DOHH2 (cell line): ENCODE data around the gene TRIM54.
"Not testable (repeated sequence)": the region's sequence is repeated elsewhere in the genome, so short reads cannot be mapped to it uniquely, and the experiment has no call there.

ENCODE experiments used
- H3F3A ChIP-seq: fragments of 200-600 bp; sonication (generic), shearing (Covaris generic); 2 replicates; pipeline ENCODE4 v1.6.0; 2016; ENCODE audit warnings: antibody characterized with exemption, mild to moderate bottlenecking; ENCODE audit not compliant: control insufficient read depth, insufficient read depth
- H3K27ac ChIP-seq: fragments of 200-600 bp; sonication (generic); 2 replicates; pipeline ENCODE4 v1.5.1; 2014; ENCODE audit warnings: low read depth, mild to moderate bottlenecking, low read length, moderate library complexity
- H3K27me3 ChIP-seq: fragments of 200-600 bp; sonication (generic); 2 replicates; pipeline ENCODE4 v1.6.1; 2014; ENCODE audit warnings: mild to moderate bottlenecking, low read length, mixed read lengths; ENCODE audit not compliant: control insufficient read depth
- H3K36me3 ChIP-seq: fragments of 200-600 bp; sonication (generic); 2 replicates; pipeline ENCODE4 v1.6.1; 2014; ENCODE audit warnings: mild to moderate bottlenecking, low read length, moderate library complexity, mixed read lengths; ENCODE audit not compliant: control insufficient read depth
- H3K4me1 ChIP-seq: fragments of 200-600 bp; sonication (generic); 2 replicates; pipeline ENCODE4 v1.6.1; 2014; ENCODE audit warnings: mild to moderate bottlenecking, low read length, mixed read lengths; ENCODE audit not compliant: control insufficient read depth
- H3K4me2 ChIP-seq: fragments of 200-600 bp; sonication (generic); 2 replicates; pipeline ENCODE4 v1.6.0; 2014; ENCODE audit warnings: mild to moderate bottlenecking, low read length, moderate library complexity
- H3K4me3 ChIP-seq: fragments of 200-600 bp; sonication (generic); 2 replicates; pipeline ENCODE4 v1.5.1; 2014; ENCODE audit warnings: mild to moderate bottlenecking, low read length, mixed read lengths
- H3K79me2 ChIP-seq: fragments of 200-600 bp; sonication (generic); 2 replicates; pipeline ENCODE4 v1.6.1; 2014; ENCODE audit warnings: mild to moderate bottlenecking, low read length, mixed read lengths; ENCODE audit not compliant: control insufficient read depth
- H3K9me2 ChIP-seq: fragments of 200-600 bp; sonication (generic); replicated peaks from 2 replicates; pipeline ENCODE4 v1.6.1; 2014; ENCODE audit warnings: mild to moderate bottlenecking, low read length, mixed read lengths; ENCODE audit not compliant: control insufficient read depth
- H3K9me3 ChIP-seq: fragments of 200-600 bp; sonication (generic); 2 replicates; pipeline ENCODE4 v1.6.1; 2014; ENCODE audit warnings: antibody characterized with exemption, low read length, mixed read lengths; ENCODE audit not compliant: control insufficient read depth, insufficient read depth
- H4K20me1 ChIP-seq: fragments of 200-600 bp; sonication (generic); 2 replicates; pipeline ENCODE4 v1.6.0; 2014; ENCODE audit warnings: low read depth, mild to moderate bottlenecking, antibody characterized with exemption, low read length, moderate library complexity; ENCODE audit not compliant: control insufficient read depth, insufficient read depth
- EZH2phosphoT487 ChIP-seq: fragments of 200-600 bp; sonication (generic); IDR thresholded peaks from 2 replicates; pipeline ENCODE4 v1.6.1; 2017; ENCODE audit warnings: borderline replicate concordance, mild to moderate bottlenecking, antibody characterized with exemption, low read length, moderate library complexity, mixed read lengths
- TF ChIP-seq, protein P1 (sequence below): fragments of 200-600 bp; sonication (generic); IDR thresholded peaks from one replicate; pipeline ENCODE4 v1.5.1; 2014; ENCODE audit warnings: antibody characterized with exemption, mild to moderate bottlenecking, low read depth, low read length; ENCODE audit not compliant: poor library complexity, severe bottlenecking

The TRIM54 gene

DNA sequence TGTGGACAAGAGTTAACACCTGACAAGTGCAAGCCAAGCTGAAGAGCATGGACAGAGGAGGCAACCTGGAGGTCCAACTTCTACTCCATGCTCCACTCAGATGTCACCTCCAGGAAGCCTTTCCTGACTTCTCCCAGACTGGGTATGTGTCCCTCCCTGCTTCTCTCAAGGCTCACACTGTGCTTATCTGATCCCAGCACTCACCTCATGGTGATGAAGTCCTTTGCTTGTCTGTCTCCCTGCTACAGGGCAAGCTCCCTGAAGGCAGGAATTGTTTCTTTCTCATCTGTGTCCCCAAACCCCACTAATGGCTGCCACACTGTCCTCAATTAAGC, 16.7 kb upstream of the TRIM54 start:
- Histone ChIP-seq H3K9me3 (no peaks in the 10 kb centered on the region), H4K20me1 (no peaks in the 10 kb centered on the region), H3K27me3 (peaks cover 62% of the 10 kb centered on the region), H3K9me2 (no peaks in the 10 kb centered on the region), H3K4me3 (no peak overlapping the region), H3K79me2 (no peaks in the 10 kb centered on the region), H3K27ac (no peak overlapping the region), H3F3A (no peaks in the 10 kb centered on the region), H3K36me3 (no peaks in the 10 kb centered on the region), H3K4me2 (no peak overlapping the region; the same call in 1 of the 2 replicates), H3K4me1 (peaks cover 33% of the 10 kb centered on the region)
- TF ChIP-seq, protein P1, sequence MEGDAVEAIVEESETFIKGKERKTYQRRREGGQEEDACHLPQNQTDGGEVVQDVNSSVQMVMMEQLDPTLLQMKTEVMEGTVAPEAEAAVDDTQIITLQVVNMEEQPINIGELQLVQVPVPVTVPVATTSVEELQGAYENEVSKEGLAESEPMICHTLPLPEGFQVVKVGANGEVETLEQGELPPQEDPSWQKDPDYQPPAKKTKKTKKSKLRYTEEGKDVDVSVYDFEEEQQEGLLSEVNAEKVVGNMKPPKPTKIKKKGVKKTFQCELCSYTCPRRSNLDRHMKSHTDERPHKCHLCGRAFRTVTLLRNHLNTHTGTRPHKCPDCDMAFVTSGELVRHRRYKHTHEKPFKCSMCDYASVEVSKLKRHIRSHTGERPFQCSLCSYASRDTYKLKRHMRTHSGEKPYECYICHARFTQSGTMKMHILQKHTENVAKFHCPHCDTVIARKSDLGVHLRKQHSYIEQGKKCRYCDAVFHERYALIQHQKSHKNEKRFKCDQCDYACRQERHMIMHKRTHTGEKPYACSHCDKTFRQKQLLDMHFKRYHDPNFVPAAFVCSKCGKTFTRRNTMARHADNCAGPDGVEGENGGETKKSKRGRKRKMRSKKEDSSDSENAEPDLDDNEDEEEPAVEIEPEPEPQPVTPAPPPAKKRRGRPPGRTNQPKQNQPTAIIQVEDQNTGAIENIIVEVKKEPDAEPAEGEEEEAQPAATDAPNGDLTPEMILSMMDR: no peak
- TF ChIP-seq EZH2phosphoT487: no peak

DNA sequence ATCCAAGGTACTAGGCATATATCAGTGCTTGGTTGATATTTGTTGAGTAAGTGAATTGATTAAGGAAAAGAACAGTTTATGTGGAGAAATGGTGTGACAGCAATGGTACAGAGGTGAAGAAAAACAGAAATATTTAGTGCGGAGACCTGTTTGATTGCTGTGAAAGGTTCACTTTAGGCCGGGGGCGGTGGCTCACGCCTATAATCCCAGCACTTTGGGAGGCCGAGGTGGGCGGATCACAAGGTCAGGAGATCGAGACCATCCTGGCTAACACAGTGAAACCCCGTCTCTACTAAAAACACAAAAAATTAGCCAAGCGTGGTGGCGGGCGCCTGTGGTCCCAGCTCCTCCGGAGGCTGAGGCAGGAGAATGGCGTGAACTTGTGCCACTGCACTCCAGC, 13.9 kb upstream of the TRIM54 start:
- H3K9me3 ChIP-seq, H3K79me2 ChIP-seq, H3K4me3 ChIP-seq, H3K36me3 ChIP-seq, H3F3A ChIP-seq, H3K9me2 ChIP-seq, H3K4me2 ChIP-seq, H3K27ac ChIP-seq, H4K20me1 ChIP-seq: not testable (repeated sequence)
- peaks cover 36% of the 10 kb centered on the region for H3K27me3 ChIP-seq
- peaks cover 27% of the 10 kb centered on the region for H3K4me1 ChIP-seq

DNA sequence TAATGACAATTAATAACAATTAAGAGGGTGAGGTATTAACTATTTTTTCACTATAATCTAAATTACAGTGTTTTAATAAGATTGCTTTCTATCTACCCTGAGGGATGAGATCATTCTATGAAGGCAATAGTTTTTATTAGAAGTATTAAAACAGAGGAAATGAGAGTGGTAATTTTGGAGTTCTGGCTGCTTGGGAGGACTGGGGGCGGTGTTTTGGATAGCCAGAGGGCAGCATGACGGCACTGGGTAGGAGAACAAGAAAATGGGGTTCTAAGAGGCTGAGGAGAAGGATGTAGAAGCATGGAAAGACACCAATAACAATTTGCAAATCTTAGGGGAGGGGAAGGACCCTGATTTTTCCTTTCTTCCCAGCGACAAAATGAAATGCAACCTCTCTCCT, 12.1 kb upstream of the TRIM54 start:
- H3K27ac ChIP-seq: no peak overlapping the region
- H3K27me3 ChIP-seq: peaks cover 18% of the 10 kb centered on the region
- TF ChIP-seq, protein P1: no peak
- TF ChIP-seq EZH2phosphoT487: no peak
- H3K4me3 ChIP-seq: no peak overlapping the region
- no peaks in the 10 kb centered on the region for H4K20me1 ChIP-seq
- peaks cover 9% of the 10 kb centered on the region for H3K4me1 ChIP-seq
- no peaks in the 10 kb centered on the region for H3K79me2 ChIP-seq
- H3F3A ChIP-seq: no peaks in the 10 kb centered on the region; the same call in 1 of the 2 replicates
- H3K36me3 ChIP-seq: no peaks in the 10 kb centered on the region
- no peak overlapping the region for H3K4me2 ChIP-seq
- no peaks in the 10 kb centered on the region for H3K9me3 ChIP-seq
- H3K9me2 ChIP-seq: no peaks in the 10 kb centered on the region

DNA sequence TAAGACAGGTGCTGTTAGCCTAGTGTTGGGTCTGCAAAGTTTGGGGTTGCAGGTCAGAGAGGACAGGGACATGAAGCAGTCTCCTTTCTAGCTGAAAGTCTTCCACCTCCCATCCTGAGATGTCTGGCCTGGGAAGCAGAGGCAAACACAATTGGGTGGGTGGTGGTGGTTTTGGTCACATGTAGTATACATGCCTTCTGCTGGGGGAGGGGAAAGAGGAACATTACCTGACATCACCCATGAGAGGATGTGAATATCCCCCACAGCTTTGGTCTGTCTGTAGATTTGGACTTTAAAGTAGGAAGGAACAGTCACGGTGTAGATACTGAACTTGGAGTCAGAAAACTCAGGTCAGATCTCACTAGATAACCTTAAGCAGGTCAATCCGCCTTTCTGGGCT, 11.6 kb upstream of the TRIM54 start:
- peaks cover 6% of the 10 kb centered on the region; the same call in 1 of the 2 replicates for H3K4me1 ChIP-seq
- no peak for TF ChIP-seq EZH2phosphoT487
- TF ChIP-seq, protein P1: no peak
- H3F3A ChIP-seq: no peaks in the 10 kb centered on the region; the same call in 1 of the 2 replicates
- H4K20me1 ChIP-seq: no peaks in the 10 kb centered on the region
- H3K27ac ChIP-seq: no peak overlapping the region
- no peak overlapping the region for H3K4me3 ChIP-seq
- no peaks in the 10 kb centered on the region for H3K9me3 ChIP-seq
- H3K36me3 ChIP-seq: no peaks in the 10 kb centered on the region
- no peaks in the 10 kb centered on the region for H3K79me2 ChIP-seq
- H3K27me3 ChIP-seq: peaks cover 13% of the 10 kb centered on the region
- H3K9me2 ChIP-seq: no peaks in the 10 kb centered on the region
- H3K4me2 ChIP-seq: no peak overlapping the region
